Colonic mucosa (tissue), 4 donors: ENCODE results near the gene TMPRSS6. TPM values are rescaled to one million over a fixed set of nuclear protein-coding genes. Genes with fewer than 3 reads are reported as not detected.

Experiments
- DNase-seq: peaks from one replicate; pipeline ENCODE4 v3.0.0-alpha.2; 2020
- H3K27ac ChIP-seq: fragments of 200-600 bp; one replicate; pipeline ENCODE4 v1.8.0; 2021
- H3K27me3 ChIP-seq: fragments of 200-600 bp; one replicate; pipeline ENCODE4 v1.8.0; 2021
- H3K36me3 ChIP-seq: fragments of 200-600 bp; one replicate; pipeline ENCODE4 v1.8.0; 2021
- H3K4me1 ChIP-seq: fragments of 200-600 bp; one replicate; pipeline ENCODE4 v1.8.0; 2021; ENCODE audit warnings: mild to moderate bottlenecking
- H3K4me3 ChIP-seq: fragments of 200-600 bp; one replicate; pipeline ENCODE4 v1.8.0; 2021
- H3K9ac ChIP-seq, 2 donors: one replicate each; pipeline ENCODE4 v1.7.0; 2013; ENCODE audit warnings: control low read depth in 2 of 2, low read depth in 2 of 2, low read length in 2 of 2
- H3K9me3 ChIP-seq: fragments of 200-600 bp; one replicate; pipeline ENCODE4 v1.8.0; 2021
- CTCF ChIP-seq: fragments of 200-600 bp; IDR thresholded peaks from one replicate; pipeline ENCODE4 v1.8.0; 2022; ENCODE audit warnings: antibody characterized with exemption, mild to moderate bottlenecking
- intact Hi-C: fragments of 100-400 bp; cut with DNase I; formaldehyde crosslinking; loops from one replicate; pipeline ENCODE4 v1.14.1; 2022
- total RNA-seq, 2 donors: library from RNA; stranded (reverse); fragmentation: NEBNext Ultra II Directional in 1 of 2; extraction: Animal tissue kit (Norgen Biotek cat#: 25700) in 1 of 2; gene quantifications; one replicate each; pipeline ENCODE4 v1.2.1, GENCODE V29; 2021
- donor health status: healthy.
- donor health status: DM: no; HTN: no; CAD: no.
- donor health status: DM: no; HTN: no; CAD: no.

TMPRSS6 gene
- total RNA-seq, 2 donors from 2014 or later = 0.10 to 1.5 TPM

GRCh38 chr22:37098976-37099591 is 10.4 kb downstream of the TMPRSS6 start:
- no peak for DNase-seq
- intact Hi-C loops = no loop called here
- H3K9me3 ChIP-seq = no peaks in the 10 kb centered on the region
- no peak overlapping the region for H3K9ac ChIP-seq
- TF ChIP-seq CTCF = no peak
- no peak overlapping the region for H3K27ac ChIP-seq
- H3K4me3 ChIP-seq = no peak overlapping the region
- H3K4me1 ChIP-seq = no peaks in the 10 kb centered on the region
- no peaks in the 10 kb centered on the region for H3K27me3 ChIP-seq
- no peaks in the 10 kb centered on the region for H3K36me3 ChIP-seq

GRCh38 chr22:37097346-37097745 is 12.2 kb downstream of the TMPRSS6 start:
- Histone ChIP-seq H3K9ac (no peak overlapping the region), H3K27ac (no peak overlapping the region), H3K36me3 (no peaks in the 10 kb centered on the region), H3K9me3 (no peaks in the 10 kb centered on the region), H3K4me1 (no peaks in the 10 kb centered on the region), H3K4me3 (no peak overlapping the region), H3K27me3 (no peaks in the 10 kb centered on the region)
- no peak for TF ChIP-seq CTCF
- intact Hi-C loops = no loop called here
- DNase-seq = no peak

- Histone ChIP-seq H3K27ac (no peak overlapping the region), H3K27me3 (no peaks in the 10 kb centered on the region), H3K4me3 (no peak overlapping the region), H3K9me3 (no peaks in the 10 kb centered on the region), H3K9ac (no peak overlapping the region), H3K4me1 (no peaks in the 10 kb centered on the region), H3K36me3 (no peaks in the 10 kb centered on the region)
- no peak for DNase-seq
- intact Hi-C loops = no loop called here
- no peak for TF ChIP-seq CTCF
These were observed 14.4 kb downstream of the TMPRSS6 start for GRCh38 chr22:37095113-37095512.

GRCh38 chr22:37094239-37094638 is 15.3 kb downstream of the TMPRSS6 start:
- H3K27ac ChIP-seq = no peak overlapping the region
- no peak for DNase-seq
- no peak overlapping the region for H3K4me3 ChIP-seq
- no peak for TF ChIP-seq CTCF
- H3K27me3 ChIP-seq = no peaks in the 10 kb centered on the region
- intact Hi-C loops = no loop called here
- no peak overlapping the region for H3K9ac ChIP-seq
- no peaks in the 10 kb centered on the region for H3K36me3 ChIP-seq
- no peaks in the 10 kb centered on the region for H3K4me1 ChIP-seq
- H3K9me3 ChIP-seq = no peaks in the 10 kb centered on the region

- no peaks in the 10 kb centered on the region for H3K27me3 ChIP-seq
- H3K9me3 ChIP-seq = no peaks in the 10 kb centered on the region
- no peaks in the 10 kb centered on the region for H3K4me1 ChIP-seq
- no peaks in the 10 kb centered on the region for H3K36me3 ChIP-seq
- TF ChIP-seq CTCF = no peak
- no peak overlapping the region for H3K9ac ChIP-seq
- H3K4me3 ChIP-seq = no peak overlapping the region
- intact Hi-C loops = no loop called here
- DNase-seq = no peak
- no peak overlapping the region for H3K27ac ChIP-seq
These were observed 16.5 kb downstream of the TMPRSS6 start for GRCh38 chr22:37092997-37093396.
